GM21825 (cell line): ENCODE measurements around the gene SLC24A3.

Source experiments
- ATAC-seq: cut with Tn5 transposase; IDR thresholded peaks from one replicate; pipeline ENCODE4 v1.9.1; 2021; ENCODE audit warnings: mild to moderate bottlenecking, moderate library complexity; ENCODE audit not compliant: unreplicated experiment

SLC24A3 gene

GRCh38 chr20:19528286-19529030 lies 316.0 kb downstream of the SLC24A3 start:
- no peak for ATAC-seq

DNA sequence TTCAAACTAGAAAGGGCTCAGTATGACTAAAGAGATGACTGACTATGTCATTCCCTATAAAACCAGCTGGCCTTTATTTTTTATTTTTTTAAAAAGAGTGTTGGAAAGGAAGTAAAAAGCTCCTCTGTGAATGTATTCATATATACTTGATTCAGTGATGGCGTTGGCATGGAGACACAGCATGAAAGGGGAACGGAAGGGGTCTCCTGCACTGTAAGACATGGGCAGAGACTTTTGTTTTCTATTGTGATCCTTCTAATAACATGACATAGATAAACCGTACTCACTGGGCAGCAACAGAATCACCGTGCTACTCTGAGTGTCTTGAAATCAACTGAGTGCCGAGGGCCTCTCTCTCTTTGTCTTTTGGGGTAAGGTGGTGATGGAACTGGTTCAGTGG lies 317.6 kb downstream of the SLC24A3 start:
- ATAC-seq: no peak

GRCh38 chr20:19531446-19531845 lies 319.0 kb downstream of the SLC24A3 start:
- ATAC-seq: no peak

GRCh38 chr20:19538556-19538955 lies 326.1 kb downstream of the SLC24A3 start:
- no peak for ATAC-seq

DNA sequence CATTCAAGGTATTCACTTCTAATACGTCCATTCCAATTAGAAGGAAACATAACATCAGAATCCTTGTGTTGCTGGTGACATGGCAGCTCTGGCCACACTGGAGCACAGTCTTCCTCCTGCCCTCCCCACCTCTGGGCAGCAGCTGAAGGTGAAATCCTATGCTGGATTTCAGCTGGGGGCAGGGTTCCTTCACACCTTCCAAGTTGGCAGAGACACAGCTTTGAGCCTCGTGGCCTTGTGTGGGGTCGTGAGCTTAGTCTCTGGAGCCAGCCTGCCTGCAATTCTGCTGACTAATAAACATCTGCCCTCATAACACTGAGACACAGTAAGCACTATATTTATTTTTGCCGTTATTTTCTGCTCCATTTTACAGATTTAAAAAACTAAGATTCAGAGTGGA lies 326.7 kb downstream of the SLC24A3 start:
- ATAC-seq: no peak

GRCh38 chr20:19540392-19540791 lies 327.9 kb downstream of the SLC24A3 start:
- ATAC-seq: no peak

DNA sequence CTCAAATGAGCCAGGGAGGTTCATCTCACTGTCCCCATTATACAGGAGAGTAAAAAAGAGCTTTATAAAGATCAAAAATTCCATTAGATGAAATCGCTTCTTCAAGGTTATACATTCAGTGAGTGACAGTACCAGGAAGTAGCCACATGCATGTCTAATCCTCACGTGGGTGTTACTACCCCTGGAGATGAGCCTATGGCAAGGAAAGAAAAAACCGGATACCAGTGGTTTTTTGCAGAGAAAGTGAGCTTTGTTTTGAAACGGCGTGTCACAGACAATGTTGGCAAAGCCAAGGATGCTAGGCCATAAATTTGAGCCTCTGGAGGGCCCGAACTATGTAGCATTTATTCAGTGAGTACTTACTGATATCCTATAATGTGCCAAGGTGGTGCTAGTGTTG lies 330.7 kb downstream of the SLC24A3 start:
- ATAC-seq: no peak

GRCh38 chr20:19544684-19545083 lies 332.2 kb downstream of the SLC24A3 start:
- ATAC-seq: no peak

DNA sequence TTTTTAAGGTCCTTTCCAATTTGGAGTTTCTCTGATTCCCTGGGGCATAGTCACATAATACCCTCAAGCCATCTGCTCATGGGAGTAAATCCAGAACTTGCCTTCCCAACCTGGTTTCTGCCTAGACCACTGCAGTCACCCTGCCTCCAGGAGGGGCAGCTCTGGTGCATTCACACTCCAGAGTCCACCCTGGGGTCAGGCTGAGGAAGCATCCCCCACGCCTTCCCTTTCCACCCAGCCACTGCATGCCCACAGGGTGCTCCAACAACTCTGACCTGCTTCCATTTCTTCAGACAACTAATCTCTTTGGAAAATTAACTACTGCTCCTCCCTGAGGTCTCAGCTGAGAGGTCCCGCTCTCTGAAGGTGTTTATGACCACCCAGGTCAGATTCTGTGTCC lies 334.2 kb downstream of the SLC24A3 start:
- ATAC-seq: no peak

- ATAC-seq: no peak
These were observed 335.1 kb downstream of the SLC24A3 start for GRCh38 chr20:19547547-19547946.

DNA sequence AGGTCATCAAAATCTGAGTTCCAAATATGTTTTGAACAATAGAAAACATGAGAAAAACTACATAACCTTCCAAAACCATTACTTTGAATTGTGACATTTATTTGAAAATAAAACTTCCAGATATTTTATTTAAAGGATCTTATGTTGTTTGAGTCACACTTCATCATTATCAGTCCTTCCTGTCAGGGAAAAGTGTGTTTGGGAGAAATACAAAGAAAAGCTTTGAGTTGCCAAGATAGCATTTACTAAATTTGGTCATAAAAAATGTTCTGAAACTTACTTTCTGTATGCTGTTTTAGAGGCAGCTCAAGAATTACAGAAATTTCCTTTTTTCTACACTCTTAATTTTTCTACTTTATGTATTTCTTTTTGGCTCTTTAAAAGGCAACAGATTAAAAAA lies 337.5 kb downstream of the SLC24A3 start:
- no peak for ATAC-seq

DNA sequence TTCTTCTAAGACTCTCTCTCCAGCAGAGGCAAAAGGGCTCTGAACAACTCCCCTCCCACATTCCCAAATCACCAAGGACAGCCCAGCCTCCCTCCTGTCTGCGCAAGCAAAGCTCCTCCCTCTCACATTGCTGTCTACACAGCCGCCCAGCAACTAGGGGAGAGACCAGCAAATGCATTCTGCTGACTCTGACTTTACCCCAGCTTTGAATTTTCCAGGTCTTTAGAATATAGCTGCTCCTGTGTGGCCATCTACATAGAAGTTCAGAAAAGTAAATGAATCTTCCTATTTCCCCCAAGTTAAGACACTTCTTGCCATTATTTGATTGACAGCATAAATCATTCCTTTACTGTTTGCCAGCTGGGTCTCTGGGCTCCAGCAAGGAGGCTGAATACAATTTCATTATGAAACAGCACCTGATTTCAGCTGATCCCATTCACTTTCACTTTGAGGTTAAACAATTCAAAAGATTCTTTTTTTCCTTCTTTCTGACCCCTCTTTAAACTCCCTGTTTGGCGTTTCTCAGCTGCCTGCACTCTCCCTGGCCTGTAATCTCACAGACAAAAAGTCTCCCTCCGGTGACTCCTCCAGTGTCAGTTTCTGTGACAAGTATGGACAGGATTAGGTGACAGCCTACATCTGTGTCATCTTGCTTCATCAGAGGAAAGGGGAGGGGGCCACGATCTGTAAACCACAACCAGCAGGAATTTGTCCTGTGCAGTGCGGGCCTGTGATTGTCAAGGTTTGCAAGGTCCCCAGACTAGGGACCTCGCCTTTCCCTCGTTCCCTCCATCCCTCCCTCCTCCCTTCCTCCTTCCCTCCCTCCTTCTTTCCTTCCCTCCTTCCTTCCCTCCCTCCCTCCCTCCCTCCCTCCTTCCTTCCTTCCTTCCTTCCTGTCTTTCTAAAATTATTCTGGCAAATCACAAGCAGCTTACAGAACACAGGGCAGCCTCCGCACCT lies 340.1 kb downstream of the SLC24A3 start:
- ATAC-seq: no peak

GRCh38 chr20:19554666-19555065 lies 342.2 kb downstream of the SLC24A3 start:
- no peak for ATAC-seq

DNA sequence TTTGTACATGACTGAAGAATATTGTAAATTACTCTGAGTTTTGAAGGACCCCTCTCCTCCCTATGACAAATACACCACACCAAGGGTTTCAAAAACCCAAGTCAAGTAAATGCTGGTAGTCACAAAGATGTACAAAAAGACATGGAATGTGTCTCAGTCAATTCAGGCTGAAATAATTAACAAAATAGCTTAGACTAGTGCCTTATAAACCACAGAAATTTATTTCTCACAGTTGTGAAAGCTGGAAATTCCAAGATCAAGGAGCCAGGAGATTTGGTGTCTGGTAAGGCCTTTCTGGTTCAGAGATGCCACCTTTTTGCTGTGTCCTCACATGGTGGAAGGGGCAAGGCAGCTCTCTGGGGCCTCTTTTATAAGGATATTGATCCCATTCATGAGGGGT lies 343.3 kb downstream of the SLC24A3 start:
- no peak for ATAC-seq

GRCh38 chr20:19557291-19557690 lies 344.8 kb downstream of the SLC24A3 start:
- no peak for ATAC-seq

GRCh38 chr20:19560881-19561480 lies 348.5 kb downstream of the SLC24A3 start:
- no peak for ATAC-seq

GRCh38 chr20:19562426-19562825 lies 350.0 kb downstream of the SLC24A3 start:
- no peak for ATAC-seq

DNA sequence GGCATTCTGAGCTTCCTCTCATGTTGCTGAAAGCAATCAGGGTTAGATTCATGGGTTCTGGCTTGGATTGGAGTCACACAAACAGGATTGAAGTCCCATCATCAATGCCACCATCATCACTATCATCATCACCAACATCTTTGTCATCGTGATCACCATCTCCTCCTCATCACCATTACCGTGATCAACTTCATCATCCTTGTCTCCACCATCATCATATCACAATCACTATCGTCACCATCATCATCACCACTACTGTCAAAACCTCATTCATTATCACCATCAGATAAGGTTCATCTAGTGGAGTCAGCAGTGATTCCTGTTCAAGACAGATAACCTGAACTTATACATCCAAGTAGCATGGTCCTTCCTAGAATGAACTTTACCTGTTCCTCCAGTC lies 351.8 kb downstream of the SLC24A3 start:
- ATAC-seq: no peak

- ATAC-seq: no peak
These were observed 353.3 kb downstream of the SLC24A3 start for GRCh38 chr20:19565736-19566135.

- no peak for ATAC-seq
These were observed 353.9 kb downstream of the SLC24A3 start for GRCh38 chr20:19566226-19566945.

- ATAC-seq: no peak
These were observed 355.7 kb downstream of the SLC24A3 start for GRCh38 chr20:19568128-19568527.
